A673 (cell line): ENCODE measurements around the gene MARK1. TPM values are rescaled to one million over a fixed set of nuclear protein-coding genes. Genes with fewer than 3 reads are reported as not detected.

Experiments used
- BruUV-seq: library from RNA; stranded (reverse); fragments of 400-500 nt; replicated peaks from 2 replicates; lab custom pipeline; 2021; lab: Mats Ljungman, UMichigan
- CTCF ChIA-PET: fragments of 300-600 bp; sonication (Branson Sonifier 250); formaldehyde crosslinking; loops from one replicate; lab custom pipeline; 2022; ENCODE audit warnings: antibody characterized with exemption; lab: Charles Lee
- POLR2A ChIA-PET: fragments of 300-600 bp; sonication (Branson Sonifier 250); formaldehyde crosslinking; loops from one replicate; lab custom pipeline; 2022; ENCODE audit warnings: antibody characterized with exemption; ENCODE audit not compliant: low non-redundant PET; lab: Charles Lee
- DNase-seq: peaks from one replicate; pipeline ENCODE4 v3.0.0-alpha.2; 2015; ENCODE audit warnings: low spot score
- H3K27ac ChIP-seq: fragments of 200-600 bp; sonication (generic); 2 replicates; pipeline ENCODE4 v1.5.1; 2016; ENCODE audit warnings: mixed run types, low read depth, mild to moderate bottlenecking, mixed read lengths, antibody characterized with exemption, low read length; ENCODE audit not compliant: poor library complexity, severe bottlenecking
- H3K27me3 ChIP-seq: fragments of 200-600 bp; sonication (generic); replicated peaks from 2 replicates; pipeline ENCODE4 v1.6.1; 2017; ENCODE audit warnings: mixed run types, low read depth, mild to moderate bottlenecking, mixed read lengths, antibody characterized with exemption, low read length; ENCODE audit not compliant: insufficient read depth, poor library complexity
- H3K36me3 ChIP-seq: fragments of 200-600 bp; sonication (generic); 2 replicates; pipeline ENCODE4 v1.6.1; 2016; ENCODE audit warnings: mixed run types, mild to moderate bottlenecking, mixed read lengths, antibody characterized with exemption, low read length; ENCODE audit not compliant: insufficient read depth, poor library complexity, severe bottlenecking
- H3K4me1 ChIP-seq: fragments of 200-600 bp; sonication (generic); 2 replicates; pipeline ENCODE4 v1.6.1; 2017; ENCODE audit warnings: mixed run types, mild to moderate bottlenecking, mixed read lengths, antibody characterized with exemption, low read length; ENCODE audit not compliant: insufficient read depth, poor library complexity, severe bottlenecking
- H3K4me3 ChIP-seq: fragments of 200-600 bp; sonication (generic); 2 replicates; pipeline ENCODE4 v1.5.1; 2016; ENCODE audit warnings: low read depth, mixed run types, mild to moderate bottlenecking, mixed read lengths, low read length; ENCODE audit not compliant: poor library complexity, severe bottlenecking
- H3K9me3 ChIP-seq: fragments of 200-600 bp; sonication (generic); 2 replicates; pipeline ENCODE4 v1.6.1; 2016; ENCODE audit warnings: mixed run types, low read depth, mild to moderate bottlenecking, mixed read lengths, antibody characterized with exemption, low read length; ENCODE audit not compliant: poor library complexity, severe bottlenecking
- EZH2 ChIP-seq: fragments of 200-600 bp; sonication (generic); IDR thresholded peaks from 2 replicates; pipeline ENCODE4 v1.6.1; 2017; ENCODE audit warnings: borderline replicate concordance, low read depth, mild to moderate bottlenecking, mixed read lengths, antibody characterized with exemption, low read length; ENCODE audit not compliant: poor library complexity, severe bottlenecking
- intact Hi-C: fragments of 100-400 bp; cut with micrococcal nuclease; formaldehyde crosslinking; loops from one replicate; pipeline ENCODE4 v1.10.0; 2022; ENCODE audit not compliant: unreplicated experiment
- total RNA-seq: library from RNA; stranded (reverse); gene quantifications from 2 replicates; pipeline ENCODE4 v1.2.3, GENCODE V29; 2021
- TF ChIP-seq, protein P1 (sequence below): fragments of 300-800, 200-600 bp; sonication (generic); conservative IDR thresholded peaks from 2 replicates; pipeline ENCODE4 v1.5.1; 2017; ENCODE audit warnings: low read depth, mild to moderate bottlenecking, antibody characterized with exemption, low read length, moderate library complexity, mixed read lengths

Gene MARK1
- total RNA-seq, 1 experiment from 2014 or later = 5.1 TPM

DNA sequence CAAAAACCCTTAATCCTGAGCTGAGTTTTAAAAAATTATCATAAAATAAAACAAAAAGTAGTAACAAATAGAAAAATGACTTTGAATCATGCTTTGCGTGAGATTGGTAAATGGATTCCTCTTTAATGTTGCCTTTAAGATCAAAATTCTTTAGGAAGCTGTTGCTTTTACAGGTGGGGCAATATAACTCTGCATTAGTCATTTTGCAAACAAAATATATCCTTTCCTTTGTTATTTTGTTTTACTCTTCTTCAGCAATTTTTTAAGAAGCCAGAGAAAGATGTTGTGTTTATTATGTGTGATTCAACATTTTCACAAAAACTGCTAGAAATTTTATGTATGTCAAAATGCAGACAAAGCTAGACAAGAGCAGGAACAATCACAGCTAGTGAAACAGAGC, 50.0 kb downstream of the MARK1 start:
- H3K9me3 ChIP-seq = peaks cover 7% of the 10 kb centered on the region
- ChIA-PET CTCF (no interaction called here), POLR2A (no interaction called here)
- H3K27ac ChIP-seq = no peak overlapping the region
- intact Hi-C loops = no loop called here
- TF ChIP-seq, protein P1, sequence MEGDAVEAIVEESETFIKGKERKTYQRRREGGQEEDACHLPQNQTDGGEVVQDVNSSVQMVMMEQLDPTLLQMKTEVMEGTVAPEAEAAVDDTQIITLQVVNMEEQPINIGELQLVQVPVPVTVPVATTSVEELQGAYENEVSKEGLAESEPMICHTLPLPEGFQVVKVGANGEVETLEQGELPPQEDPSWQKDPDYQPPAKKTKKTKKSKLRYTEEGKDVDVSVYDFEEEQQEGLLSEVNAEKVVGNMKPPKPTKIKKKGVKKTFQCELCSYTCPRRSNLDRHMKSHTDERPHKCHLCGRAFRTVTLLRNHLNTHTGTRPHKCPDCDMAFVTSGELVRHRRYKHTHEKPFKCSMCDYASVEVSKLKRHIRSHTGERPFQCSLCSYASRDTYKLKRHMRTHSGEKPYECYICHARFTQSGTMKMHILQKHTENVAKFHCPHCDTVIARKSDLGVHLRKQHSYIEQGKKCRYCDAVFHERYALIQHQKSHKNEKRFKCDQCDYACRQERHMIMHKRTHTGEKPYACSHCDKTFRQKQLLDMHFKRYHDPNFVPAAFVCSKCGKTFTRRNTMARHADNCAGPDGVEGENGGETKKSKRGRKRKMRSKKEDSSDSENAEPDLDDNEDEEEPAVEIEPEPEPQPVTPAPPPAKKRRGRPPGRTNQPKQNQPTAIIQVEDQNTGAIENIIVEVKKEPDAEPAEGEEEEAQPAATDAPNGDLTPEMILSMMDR = no peak
- TF ChIP-seq EZH2 = no peak
- no peaks in the 10 kb centered on the region for H3K36me3 ChIP-seq
- DNase-seq = no peak
- H3K4me3 ChIP-seq = no peak overlapping the region
- H3K27me3 ChIP-seq = no peaks in the 10 kb centered on the region
- no TSS peak for BruUV-seq
- no peaks in the 10 kb centered on the region for H3K4me1 ChIP-seq

DNA sequence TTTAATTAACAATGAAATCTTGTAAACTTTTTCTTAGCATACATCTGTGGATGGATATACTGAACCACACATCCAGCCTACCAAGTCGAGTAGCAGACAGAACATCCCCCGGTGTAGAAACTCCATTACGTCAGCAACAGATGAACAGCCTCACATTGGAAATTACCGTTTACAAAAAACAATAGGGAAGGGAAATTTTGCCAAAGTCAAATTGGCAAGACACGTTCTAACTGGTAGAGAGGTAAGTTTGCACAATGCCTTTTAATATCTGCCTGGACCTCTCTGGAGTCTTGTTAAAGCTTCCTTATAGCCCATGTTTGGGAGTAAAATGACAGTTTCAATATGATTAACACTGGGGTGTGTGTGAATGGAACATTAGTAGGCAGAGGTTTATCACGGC, 51.4 kb downstream of the MARK1 start:
- Histone ChIP-seq H3K9me3 (peaks cover 2% of the 10 kb centered on the region), H3K27me3 (no peaks in the 10 kb centered on the region), H3K4me1 (no peaks in the 10 kb centered on the region), H3K27ac (no peak overlapping the region), H3K36me3 (no peaks in the 10 kb centered on the region), H3K4me3 (no peak overlapping the region)
- no peak for DNase-seq
- no TSS peak for BruUV-seq
- ChIA-PET POLR2A (no interaction called here), CTCF (no interaction called here)
- intact Hi-C loops = no loop called here
- TF ChIP-seq EZH2 = no peak
- TF ChIP-seq, protein P1 = no peak

DNA sequence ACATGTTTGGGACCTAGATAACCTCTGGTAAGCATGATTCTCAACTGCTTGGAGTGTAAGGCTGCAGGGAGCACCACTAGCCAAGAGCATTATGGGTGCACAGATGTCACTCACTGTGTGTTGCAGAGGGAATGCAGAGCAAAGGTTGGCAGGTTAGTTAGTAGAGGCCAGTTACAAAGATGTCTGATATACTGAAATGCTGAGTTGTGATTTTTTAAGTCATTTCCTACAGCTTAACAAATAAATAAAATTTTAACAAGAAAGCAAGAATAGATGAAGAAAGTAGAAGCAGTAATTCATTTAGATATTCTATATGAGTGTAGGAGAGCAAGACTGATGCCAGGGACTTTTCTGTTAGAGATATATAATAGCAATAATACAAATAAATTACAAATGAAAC, 64.8 kb downstream of the MARK1 start:
- DNase-seq = no peak
- H3K4me3 ChIP-seq = no peak overlapping the region
- TF ChIP-seq, protein P1 = no peak
- TF ChIP-seq EZH2 = no peak
- H3K36me3 ChIP-seq = no peaks in the 10 kb centered on the region
- ChIA-PET CTCF (no interaction called here), POLR2A (no interaction called here)
- intact Hi-C loops = no loop called here
- no peaks in the 10 kb centered on the region for H3K4me1 ChIP-seq
- no peak overlapping the region for H3K27ac ChIP-seq
- no peaks in the 10 kb centered on the region for H3K27me3 ChIP-seq
- no TSS peak for BruUV-seq
- no peaks in the 10 kb centered on the region for H3K9me3 ChIP-seq
